SK-N-SH (cell line): Measurements from ENCODE around the gene L3MBTL1. TPM values are rescaled to one million over a fixed set of nuclear protein-coding genes. Genes with fewer than 3 reads are reported as not detected.

ENCODE experiments used
- CTCF ChIA-PET: fragments of 300-600, 350-600 bp; formaldehyde crosslinking; extraction: SDS; loops from one replicate; lab custom pipeline; 2021; lab: Yijun Ruan, JAX
- POLR2A ChIA-PET: fragments of 350-600 bp; sonication (Branson Sonifier 250); formaldehyde crosslinking; extraction: SDS; loops from one replicate; lab custom pipeline; 2020; ENCODE audit warnings: antibody characterized with exemption, inconsistent platforms; lab: Yijun Ruan, JAX
- DNase-seq: peaks from one replicate; pipeline ENCODE4 v3.0.0; 2012
- H2AFZ ChIP-seq: fragments of 200-600 bp; sonication (generic); 2 replicates; pipeline ENCODE4 v1.8.1; 2016; ENCODE audit warnings: antibody characterized with exemption, mild to moderate bottlenecking, low read depth
- H3F3A ChIP-seq: fragments of 200-600 bp; sonication (generic); replicated peaks from 2 replicates; pipeline ENCODE3; 2016; ENCODE audit warnings: antibody characterized with exemption, mild to moderate bottlenecking; ENCODE audit not compliant: insufficient read depth
- H3K27ac ChIP-seq, 2 experiments: fragments of 200-500 bp in 1 of 2; fragments of 200-600 bp in 1 of 2; sonication (Bioruptor generic) in 1 of 2; sonication (generic), shearing (Covaris generic) in 1 of 2; 2 replicates each; pipeline versions ENCODE4 v1.5.1 to v1.6.1; 2014 to 2016; ENCODE audit warnings: low read depth in 2 of 2, inconsistent platforms in 1 of 2, low read length in 1 of 2, mild to moderate bottlenecking in 1 of 2, mixed read lengths in 1 of 2
- H3K27me3 ChIP-seq: fragments of 200-600 bp; sonication (generic), shearing (Covaris generic); 2 replicates; pipeline ENCODE4 v1.6.1; 2016; ENCODE audit warnings: mixed run types; ENCODE audit not compliant: insufficient read depth
- H3K36me3 ChIP-seq, 2 experiments: fragments of 200-500 bp in 1 of 2; fragments of 200-600 bp in 1 of 2; sonication (Bioruptor generic) in 1 of 2; sonication (generic) in 1 of 2; replicated peaks in 1 of 2; 2 replicates each; pipeline versions ENCODE3 to v1.5.1; 2014 to 2016; ENCODE audit warnings: low read length in 1 of 2, mild to moderate bottlenecking in 1 of 2; ENCODE audit not compliant: insufficient read depth in 2 of 2, control insufficient read depth in 1 of 2
- H3K4me1 ChIP-seq, 2 experiments: fragments of 200-500 bp in 1 of 2; fragments of 200-600 bp in 1 of 2; sonication (Bioruptor generic) in 1 of 2; sonication (generic), shearing (Covaris generic) in 1 of 2; 2 replicates each; pipeline versions ENCODE4 v1.5.1 to v1.6.1; 2014 to 2016; ENCODE audit warnings: low read depth in 1 of 2, low read length in 1 of 2, mixed run types in 1 of 2; ENCODE audit not compliant: insufficient read depth in 2 of 2, control insufficient read depth in 1 of 2
- H3K4me2 ChIP-seq: fragments of 200-600 bp; sonication (generic), shearing (Covaris generic); 2 replicates; pipeline ENCODE4 v1.6.1; 2017; ENCODE audit warnings: mixed run types
- H3K4me3 ChIP-seq, 2 experiments: fragments of 200-500 bp in 1 of 2; fragments of 200-600 bp in 1 of 2; sonication (Bioruptor generic) in 1 of 2; sonication (generic), shearing (Covaris generic) in 1 of 2; 2 replicates each; pipeline versions ENCODE4 v1.5.1 to v1.8.1; 2014 to 2016; ENCODE audit warnings: low read depth in 2 of 2, inconsistent platforms in 1 of 2, low read length in 1 of 2, mild to moderate bottlenecking in 1 of 2, mixed read lengths in 1 of 2, moderate library complexity in 1 of 2
- H3K79me2 ChIP-seq: fragments of 200-600 bp; sonication (generic); 2 replicates; pipeline ENCODE4 v1.8.1; 2017; ENCODE audit warnings: mild to moderate bottlenecking; ENCODE audit not compliant: insufficient read depth
- H3K9ac ChIP-seq: fragments of 200-600 bp; sonication (generic); 2 replicates; pipeline ENCODE4 v1.6.1; 2017; ENCODE audit warnings: mixed run types
- H3K9me2 ChIP-seq: fragments of 200-600 bp; sonication (generic); 2 replicates; pipeline ENCODE4 v1.6.1; 2017; ENCODE audit warnings: mixed run types
- H3K9me3 ChIP-seq: fragments of 200-600 bp; sonication (generic); 2 replicates; pipeline ENCODE4 v1.6.1; 2017; ENCODE audit warnings: mixed run types, mild to moderate bottlenecking, moderate library complexity
- H4K20me1 ChIP-seq: fragments of 200-600 bp; sonication (generic); 2 replicates; pipeline ENCODE4 v1.6.1; 2017; ENCODE audit warnings: mild to moderate bottlenecking, mixed run types; ENCODE audit not compliant: insufficient read depth
- FOXJ3 ChIP-seq: sonication (generic); formaldehyde crosslinking; IDR thresholded peaks from 2 replicates; pipeline ENCODE4 v1.5.1; 2020; ENCODE audit warnings: mild to moderate bottlenecking, missing genetic modification reagents
- GABPA ChIP-seq: IDR thresholded peaks from 2 replicates; pipeline ENCODE4 v1.4.0; 2012; ENCODE audit warnings: low read depth, mild to moderate bottlenecking
- GATA2 ChIP-seq: sonication (generic); formaldehyde crosslinking; IDR thresholded peaks from 2 replicates; pipeline ENCODE4 v1.5.0; 2020; ENCODE audit warnings: mild to moderate bottlenecking, missing genetic modification reagents
- JUND ChIP-seq: IDR thresholded peaks from 2 replicates; pipeline ENCODE4 v1.4.0; 2012
- MEF2A ChIP-seq: IDR thresholded peaks from 2 replicates; pipeline ENCODE4 v1.4.0; 2012; ENCODE audit warnings: low read depth, borderline replicate concordance
- MXI1 ChIP-seq: IDR thresholded peaks from 2 replicates; pipeline ENCODE4 v1.6.1; 2012; ENCODE audit warnings: mild to moderate bottlenecking, low read depth, low read length, improper control_type of control experiment
- NFIC ChIP-seq: IDR thresholded peaks from 2 replicates; pipeline ENCODE4 v1.4.0; 2012; ENCODE audit warnings: borderline replicate concordance
- POLR2AphosphoS5 ChIP-seq: IDR thresholded peaks from 2 replicates; pipeline ENCODE4 v1.6.1; 2012; ENCODE audit warnings: low read depth, low read length
- RXRA ChIP-seq: IDR thresholded peaks from 2 replicates; pipeline ENCODE4 v1.4.0; 2012; ENCODE audit warnings: low read depth, mild to moderate bottlenecking, borderline replicate concordance
- SIN3A ChIP-seq: IDR thresholded peaks from 2 replicates; pipeline ENCODE4 v1.6.1; 2012; ENCODE audit warnings: low read depth, mild to moderate bottlenecking, low read length, moderate library complexity, borderline replicate concordance
- TAF1 ChIP-seq: IDR thresholded peaks from 2 replicates; pipeline ENCODE4 v1.6.1; 2012; ENCODE audit warnings: low read depth, mild to moderate bottlenecking, low read length, moderate library complexity, borderline replicate concordance
- USF1 ChIP-seq: IDR thresholded peaks from 2 replicates; pipeline ENCODE4 v1.4.0; 2012; ENCODE audit warnings: low read depth, borderline replicate concordance
- USF2 ChIP-seq: fragments of 150-350 bp; IDR thresholded peaks from 2 replicates; pipeline ENCODE4 v1.6.1; 2017; ENCODE audit warnings: antibody characterized with exemption, low read length, low read depth, borderline replicate concordance
- ZBTB33 ChIP-seq: IDR thresholded peaks from 2 replicates; pipeline ENCODE4 v1.4.0; 2012; ENCODE audit warnings: low read depth, borderline replicate concordance
- WGBS: methylation state at CpG from one replicate; pipeline ENCODE4 v1.1.6; 2017; ENCODE audit warnings: low lambda C conversion rate; 5-methylcytosine and 5-hydroxymethylcytosine counted together
- polyA plus RNA-seq, 3 experiments: library from polyadenylated mRNA; depleted of rRNA; stranded (reverse); fragments of >200 nt; gene quantifications; 2 replicates each; pipeline ENCODE4 v1.2.3, GENCODE V29; 2012
- TF ChIP-seq, protein P1 (sequence below): IDR thresholded peaks from 2 replicates; pipeline ENCODE4 v1.6.1; 2012; ENCODE audit warnings: mild to moderate bottlenecking, low read depth, low read length, moderate library complexity
- TF ChIP-seq, protein P2 (sequence below): IDR thresholded peaks from 2 replicates; pipeline ENCODE4; 2012

The L3MBTL1 gene
- polyA plus RNA-seq, 1 of the 3 experiments (the other 2 are of a cell fraction) = 8.9 TPM

DNA sequence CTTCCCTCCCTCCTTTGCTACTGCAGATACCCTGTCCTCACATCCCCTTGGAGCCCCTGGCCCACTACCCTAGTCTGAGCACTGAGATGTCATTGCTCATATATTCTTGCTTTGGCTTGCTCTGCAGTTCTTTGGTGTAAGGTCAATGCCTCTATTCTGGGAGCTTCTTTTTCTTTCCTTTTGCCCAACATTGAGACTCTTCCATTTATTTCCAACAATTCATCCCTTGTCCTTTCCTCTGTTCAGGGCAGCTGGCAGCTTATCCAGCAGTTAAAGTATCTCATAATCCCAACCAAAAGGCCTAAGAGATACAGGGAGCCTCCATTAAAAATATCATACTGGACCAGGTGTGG is 23.6 kb downstream of the L3MBTL1 start:
- Histone ChIP-seq H3K27me3 (no peaks in the 10 kb centered on the region), H3K9ac (no peak overlapping the region), H3K9me2 (no peaks in the 10 kb centered on the region), H3F3A (no peaks in the 10 kb centered on the region), H3K27ac (no peak overlapping the region), H3K36me3 (peaks cover 0 to under 1% of the 10 kb centered on the region in 2 experiments), H2AFZ (no peak overlapping the region), H3K4me3 (no peak overlapping the region), H3K79me2 (no peaks in the 10 kb centered on the region), H3K4me1 (peaks cover 0 to 10% of the 10 kb centered on the region in 2 experiments; a peak in 1 of 4 replicates), H4K20me1 (no peaks in the 10 kb centered on the region), H3K4me2 (no peak overlapping the region), H3K9me3 (no peaks in the 10 kb centered on the region)
- POLR2A ChIA-PET = interaction anchor here (1.4 to 2.3 kb wide), 2 partner anchors 9 to 73 kb away, joined by 3 to 7 read pairs; partner anchors contain the start of gene SRSF6
- TF ChIP-seq, protein P1, sequence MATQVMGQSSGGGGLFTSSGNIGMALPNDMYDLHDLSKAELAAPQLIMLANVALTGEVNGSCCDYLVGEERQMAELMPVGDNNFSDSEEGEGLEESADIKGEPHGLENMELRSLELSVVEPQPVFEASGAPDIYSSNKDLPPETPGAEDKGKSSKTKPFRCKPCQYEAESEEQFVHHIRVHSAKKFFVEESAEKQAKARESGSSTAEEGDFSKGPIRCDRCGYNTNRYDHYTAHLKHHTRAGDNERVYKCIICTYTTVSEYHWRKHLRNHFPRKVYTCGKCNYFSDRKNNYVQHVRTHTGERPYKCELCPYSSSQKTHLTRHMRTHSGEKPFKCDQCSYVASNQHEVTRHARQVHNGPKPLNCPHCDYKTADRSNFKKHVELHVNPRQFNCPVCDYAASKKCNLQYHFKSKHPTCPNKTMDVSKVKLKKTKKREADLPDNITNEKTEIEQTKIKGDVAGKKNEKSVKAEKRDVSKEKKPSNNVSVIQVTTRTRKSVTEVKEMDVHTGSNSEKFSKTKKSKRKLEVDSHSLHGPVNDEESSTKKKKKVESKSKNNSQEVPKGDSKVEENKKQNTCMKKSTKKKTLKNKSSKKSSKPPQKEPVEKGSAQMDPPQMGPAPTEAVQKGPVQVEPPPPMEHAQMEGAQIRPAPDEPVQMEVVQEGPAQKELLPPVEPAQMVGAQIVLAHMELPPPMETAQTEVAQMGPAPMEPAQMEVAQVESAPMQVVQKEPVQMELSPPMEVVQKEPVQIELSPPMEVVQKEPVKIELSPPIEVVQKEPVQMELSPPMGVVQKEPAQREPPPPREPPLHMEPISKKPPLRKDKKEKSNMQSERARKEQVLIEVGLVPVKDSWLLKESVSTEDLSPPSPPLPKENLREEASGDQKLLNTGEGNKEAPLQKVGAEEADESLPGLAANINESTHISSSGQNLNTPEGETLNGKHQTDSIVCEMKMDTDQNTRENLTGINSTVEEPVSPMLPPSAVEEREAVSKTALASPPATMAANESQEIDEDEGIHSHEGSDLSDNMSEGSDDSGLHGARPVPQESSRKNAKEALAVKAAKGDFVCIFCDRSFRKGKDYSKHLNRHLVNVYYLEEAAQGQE = no peak
- TF ChIP-seq RXRA (no peak), POLR2AphosphoS5 (no peak), USF1 (no peak)
- CTCF ChIA-PET = interaction anchor here (0.9 to 1.8 kb wide), 3 partner anchors 12 to 82 kb away, joined by 3 to 4 read pairs (median 4); partner anchors contain the start of gene IFT52
- no peak for DNase-seq

GRCh38 chr20:43532416-43533055 is 25.0 kb downstream of the L3MBTL1 start:
- H3F3A ChIP-seq = no peaks in the 10 kb centered on the region
- TF ChIP-seq TAF1 = no peak
- no peak for TF ChIP-seq MEF2A
- TF ChIP-seq, protein P2, sequence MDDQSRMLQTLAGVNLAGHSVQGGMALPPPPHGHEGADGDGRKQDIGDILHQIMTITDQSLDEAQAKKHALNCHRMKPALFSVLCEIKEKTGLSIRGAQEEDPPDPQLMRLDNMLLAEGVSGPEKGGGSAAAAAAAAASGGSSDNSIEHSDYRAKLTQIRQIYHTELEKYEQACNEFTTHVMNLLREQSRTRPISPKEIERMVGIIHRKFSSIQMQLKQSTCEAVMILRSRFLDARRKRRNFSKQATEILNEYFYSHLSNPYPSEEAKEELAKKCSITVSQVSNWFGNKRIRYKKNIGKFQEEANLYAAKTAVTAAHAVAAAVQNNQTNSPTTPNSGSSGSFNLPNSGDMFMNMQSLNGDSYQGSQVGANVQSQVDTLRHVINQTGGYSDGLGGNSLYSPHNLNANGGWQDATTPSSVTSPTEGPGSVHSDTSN = no peak
- TF ChIP-seq ZBTB33 = no peak
- no peak for TF ChIP-seq USF2
- TF ChIP-seq MXI1 = no peak
- TF ChIP-seq GATA2 (CRISPR knock-in tag) = no peak
- no peak for TF ChIP-seq SIN3A
- no peak for TF ChIP-seq FOXJ3 (CRISPR knock-in tag)
- no peak for TF ChIP-seq GABPA
- TF ChIP-seq NFIC = no peak
- TF ChIP-seq JUND = no peak
- POLR2A ChIA-PET = no interaction called here
- H3K4me3 ChIP-seq = no peak overlapping the region
- H2AFZ ChIP-seq = no peak overlapping the region
- peaks cover 0 to 10% of the 10 kb centered on the region in 2 experiments; a peak in 1 of 4 replicates for H3K4me1 ChIP-seq
- CTCF ChIA-PET = interaction anchor here (0.5 to 1.0 kb wide), 2 partner anchors 8 to 10 kb away, joined by 3 read pairs; no protein-coding TSS in a partner anchor
- 0 out of 2 replicates have a peak overlapping the region, but pooled peaks have one; percentile 37 for H3K4me2 ChIP-seq
- peak overlapping the region in 1 of 2 experiments; percentile 49; a peak in 2 of 4 replicates for H3K27ac ChIP-seq
- DNase-seq = no peak
- 84% methylated on average over 7 of the region's 9 CpGs for WGBS
- H3K79me2 ChIP-seq = no peaks in the 10 kb centered on the region
- H3K36me3 ChIP-seq = peaks cover 0 to 4% of the 10 kb centered on the region in 2 experiments
- H3K27me3 ChIP-seq = no peaks in the 10 kb centered on the region
- H4K20me1 ChIP-seq = no peaks in the 10 kb centered on the region
- no peaks in the 10 kb centered on the region for H3K9me2 ChIP-seq
- H3K9ac ChIP-seq = no peak overlapping the region
- H3K9me3 ChIP-seq = no peaks in the 10 kb centered on the region
